GM12865 (cell line): ENCODE data around the gene TYSND1.
"Not testable (repeated sequence)": the region's sequence is repeated elsewhere in the genome, so short reads cannot be mapped to it uniquely, and the experiment has no call there.

Experiments used
- DNase-seq: peaks from one replicate; pipeline ENCODE4 v3.0.0; 2010; ENCODE audit warnings: low read depth
- H3K4me3 ChIP-seq: 2 replicates; pipeline ENCODE4 v1.5.1; 2011; ENCODE audit warnings: mild to moderate bottlenecking, low read depth, low read length, control low read depth
- TF ChIP-seq, protein P1 (sequence below): IDR thresholded peaks from 2 replicates; pipeline ENCODE4 v1.5.1; 2011; ENCODE audit warnings: low read length, control low read depth, low read depth, inconsistent platforms; ENCODE audit not compliant: insufficient read depth; ENCODE audit errors: missing control alignments

Gene TYSND1

DNA sequence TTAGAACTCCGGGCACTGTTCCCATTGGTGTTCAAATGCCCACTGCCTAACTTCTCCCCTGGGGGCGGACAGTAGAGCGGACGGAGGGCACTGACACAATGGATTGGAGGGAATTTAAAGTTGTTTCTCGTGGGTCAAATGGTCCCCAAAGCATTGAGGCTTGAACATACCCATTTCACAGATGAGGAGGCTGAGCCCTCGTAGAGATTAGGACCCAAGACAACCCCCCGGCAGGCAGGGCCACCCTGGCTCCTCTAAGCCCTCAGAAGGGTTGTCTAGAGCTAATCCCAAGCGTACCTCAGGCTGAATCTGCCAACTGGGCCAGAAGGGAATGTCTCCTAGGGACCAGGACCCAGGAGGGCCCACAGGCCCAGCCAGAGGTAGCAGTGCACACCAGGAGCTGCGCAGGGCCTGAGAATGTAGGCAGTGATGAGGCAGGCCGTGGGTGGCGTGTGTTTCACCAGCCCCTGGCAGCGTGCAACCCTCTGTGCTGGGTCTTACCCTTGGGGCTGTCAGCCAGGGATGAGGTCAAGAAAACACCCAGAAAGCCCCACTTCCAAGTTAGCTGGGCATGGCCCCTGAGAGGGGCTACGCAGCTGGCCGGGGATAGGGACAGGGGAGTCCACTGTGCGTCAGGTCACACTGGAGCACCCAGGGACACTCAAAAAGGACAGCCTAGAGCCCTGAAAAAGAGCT lies 19.7 kb downstream of the TYSND1 start:
- H3K4me3 ChIP-seq = no peak overlapping the region
- DNase-seq = no peak
- TF ChIP-seq, protein P1, sequence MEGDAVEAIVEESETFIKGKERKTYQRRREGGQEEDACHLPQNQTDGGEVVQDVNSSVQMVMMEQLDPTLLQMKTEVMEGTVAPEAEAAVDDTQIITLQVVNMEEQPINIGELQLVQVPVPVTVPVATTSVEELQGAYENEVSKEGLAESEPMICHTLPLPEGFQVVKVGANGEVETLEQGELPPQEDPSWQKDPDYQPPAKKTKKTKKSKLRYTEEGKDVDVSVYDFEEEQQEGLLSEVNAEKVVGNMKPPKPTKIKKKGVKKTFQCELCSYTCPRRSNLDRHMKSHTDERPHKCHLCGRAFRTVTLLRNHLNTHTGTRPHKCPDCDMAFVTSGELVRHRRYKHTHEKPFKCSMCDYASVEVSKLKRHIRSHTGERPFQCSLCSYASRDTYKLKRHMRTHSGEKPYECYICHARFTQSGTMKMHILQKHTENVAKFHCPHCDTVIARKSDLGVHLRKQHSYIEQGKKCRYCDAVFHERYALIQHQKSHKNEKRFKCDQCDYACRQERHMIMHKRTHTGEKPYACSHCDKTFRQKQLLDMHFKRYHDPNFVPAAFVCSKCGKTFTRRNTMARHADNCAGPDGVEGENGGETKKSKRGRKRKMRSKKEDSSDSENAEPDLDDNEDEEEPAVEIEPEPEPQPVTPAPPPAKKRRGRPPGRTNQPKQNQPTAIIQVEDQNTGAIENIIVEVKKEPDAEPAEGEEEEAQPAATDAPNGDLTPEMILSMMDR = no peak

DNA sequence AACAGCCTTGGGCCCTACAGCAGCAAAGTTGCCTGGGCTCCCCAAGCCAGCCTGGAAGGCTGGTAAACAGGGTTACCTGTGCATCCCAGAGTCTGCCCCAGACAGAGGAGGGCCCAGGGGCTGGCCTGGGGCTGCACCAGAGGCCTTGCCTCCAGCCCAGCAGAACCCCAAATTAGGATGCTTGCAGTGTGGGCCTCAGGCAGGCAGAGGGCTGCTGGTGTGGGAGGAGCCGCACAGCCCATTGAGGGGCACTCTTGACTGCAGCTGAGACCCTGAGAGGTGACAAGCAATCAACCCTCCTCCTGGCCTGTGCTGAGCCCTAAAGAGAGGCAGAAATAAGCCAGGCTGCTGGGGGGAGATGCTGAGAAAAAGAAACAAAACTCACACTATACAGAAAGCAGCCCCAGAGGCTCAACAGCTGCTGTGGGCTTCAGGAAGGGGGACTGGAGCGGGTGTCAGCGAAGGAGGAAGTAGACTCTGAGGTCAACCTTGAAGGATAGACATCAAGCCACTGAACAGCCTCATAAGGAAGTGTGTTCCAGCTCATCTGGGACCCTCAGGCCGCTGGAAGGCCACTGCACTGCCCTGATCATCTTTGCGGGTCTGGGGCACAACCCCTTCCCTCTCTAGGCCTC lies 20.5 kb downstream of the TYSND1 start:
- no peak overlapping the region for H3K4me3 ChIP-seq
- DNase-seq = no peak
- TF ChIP-seq, protein P1 = no peak

DNA sequence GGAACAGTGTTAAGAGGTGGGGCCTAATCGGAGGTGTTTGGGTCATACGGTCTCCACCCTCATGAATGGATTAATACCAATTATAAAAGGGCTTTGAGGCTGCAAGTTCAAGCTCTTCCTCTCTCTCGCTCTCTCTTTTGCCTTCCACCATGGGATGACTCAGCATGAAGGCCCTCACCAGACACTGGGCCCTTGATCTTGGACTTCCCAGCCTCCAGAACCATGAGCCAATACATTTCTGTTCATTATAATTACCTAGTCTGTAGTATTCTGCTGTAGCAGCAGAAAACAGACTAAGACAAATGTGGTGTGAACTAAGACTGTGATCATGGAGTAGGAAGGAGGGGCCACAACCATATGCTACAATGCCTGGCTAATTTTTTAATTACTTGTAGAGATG lies 21.6 kb downstream of the TYSND1 start:
- H3K4me3 ChIP-seq = no peak overlapping the region
- DNase-seq = no peak

DNA sequence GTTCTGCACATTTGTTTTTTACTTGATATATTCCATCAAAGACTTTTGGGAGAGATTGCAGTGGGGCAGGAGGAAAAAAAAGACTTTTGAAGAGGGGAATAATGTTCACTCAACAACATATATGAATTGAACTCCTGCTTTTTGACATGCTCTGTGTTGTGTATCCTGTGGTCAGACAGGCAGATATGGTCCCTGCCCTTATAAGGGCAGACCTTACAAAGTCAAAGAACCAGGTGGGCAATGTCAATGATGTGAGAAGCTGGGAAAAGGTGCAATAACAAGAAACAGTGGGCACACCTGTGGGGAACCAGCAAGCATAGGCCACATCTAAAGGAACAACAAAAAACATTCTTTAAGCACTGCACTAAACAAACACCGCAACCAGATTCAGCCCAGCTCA lies 22.1 kb downstream of the TYSND1 start:
- no peak for DNase-seq
- TF ChIP-seq, protein P1 = no peak
- H3K4me3 ChIP-seq = no peak overlapping the region

More for the DNA sequence above, 21.6 kb downstream of the TYSND1 start:
- TF ChIP-seq, protein P1 = no peak

DNA sequence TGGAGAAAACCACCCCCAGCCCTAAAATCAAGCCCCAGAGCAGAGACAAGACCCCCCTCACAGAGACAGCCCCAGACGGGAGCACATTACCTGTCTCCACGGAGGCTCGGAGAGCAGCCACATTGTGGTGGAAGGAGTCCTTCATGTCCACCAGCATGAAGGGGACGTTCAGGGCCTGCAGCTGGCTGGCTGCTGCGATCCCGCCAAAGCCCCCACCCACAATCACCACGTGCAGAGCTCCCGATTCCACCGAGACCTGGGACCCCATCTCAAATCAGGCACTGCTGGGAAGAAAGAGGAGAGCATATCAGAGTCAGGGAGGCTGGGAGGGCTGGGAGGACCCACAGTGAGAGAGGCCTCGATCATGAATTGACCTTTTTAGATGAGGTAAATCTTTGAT lies 22.7 kb downstream of the TYSND1 start:
- TF ChIP-seq, protein P1 = no peak
- DNase-seq = no peak
- no peak overlapping the region for H3K4me3 ChIP-seq

DNA sequence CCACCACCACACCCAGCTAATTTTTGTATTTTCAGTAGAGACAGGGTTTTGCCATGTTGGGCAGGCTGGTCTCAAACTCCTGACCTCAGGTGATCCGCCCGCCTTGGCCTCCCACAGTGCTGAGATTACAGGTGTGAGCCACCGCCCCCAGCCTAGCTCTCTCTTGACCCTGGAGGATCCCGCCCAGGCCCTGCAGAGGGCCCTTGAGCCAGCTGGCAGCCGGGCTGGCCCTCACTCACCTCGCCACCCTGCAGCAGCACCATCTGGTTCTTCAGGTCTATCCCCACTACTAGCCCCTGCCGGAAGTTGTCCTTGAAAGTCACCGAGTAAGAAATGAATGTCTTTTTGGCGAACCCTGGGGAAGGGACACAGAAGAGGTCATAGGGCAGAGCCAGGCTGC lies 23.3 kb downstream of the TYSND1 start:
- not testable (repeated sequence) for H3K4me3 ChIP-seq, DNase-seq

DNA sequence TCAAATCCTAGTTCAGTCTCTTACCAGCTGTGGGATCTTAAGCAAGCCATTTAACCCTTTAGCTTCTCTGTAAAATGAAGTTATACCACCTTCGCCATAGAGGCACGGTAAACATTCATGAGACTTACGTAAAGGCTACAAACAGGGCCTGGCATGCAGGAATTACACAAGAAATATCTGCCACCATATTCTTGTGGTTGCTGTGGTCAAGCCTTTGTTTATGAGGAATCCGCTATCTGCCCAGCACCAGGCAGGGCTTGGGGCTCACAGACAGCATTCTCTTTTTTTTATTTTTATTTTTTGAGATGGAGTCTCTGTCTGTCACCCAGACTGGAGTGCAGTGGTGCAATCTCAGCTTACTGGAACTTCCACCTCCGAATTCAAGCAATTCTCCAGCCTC lies 23.8 kb downstream of the TYSND1 start:
- H3K4me3 ChIP-seq = no peak overlapping the region
- no peak for DNase-seq
- TF ChIP-seq, protein P1 = no peak
